OCI-LY3 (cell line): ENCODE data around the gene C11orf87.

Experiments used
- H2AFZ ChIP-seq: fragments of 200-600, 300-600 bp; shearing (Covaris generic); 2 replicates; pipeline ENCODE4 v1.6.0; 2014; ENCODE audit warnings: antibody characterized with exemption, low read depth, low read length
- H3K27ac ChIP-seq: fragments of 200-600, 300-600 bp; sonication (generic); 2 replicates; pipeline ENCODE4 v1.5.1; 2014; ENCODE audit warnings: mild to moderate bottlenecking, low read length, moderate library complexity, mixed read lengths
- H3K27me3 ChIP-seq: fragments of 200-600, 300-600 bp; sonication (generic); 2 replicates; pipeline ENCODE4 v1.6.1; 2014; ENCODE audit warnings: low read depth, low read length, mixed read lengths
- H3K36me3 ChIP-seq: fragments of 200-600, 300-600 bp; sonication (generic); replicated peaks from 2 replicates; pipeline ENCODE3; 2014; ENCODE audit warnings: low read depth, low read length, mixed read lengths
- H3K4me1 ChIP-seq: fragments of 300-600, 200-600 bp; sonication (generic); 2 replicates; pipeline ENCODE4 v1.6.1; 2014; ENCODE audit warnings: low read length, mixed read lengths
- H3K4me2 ChIP-seq: fragments of 200-600, 300-600 bp; sonication (generic); 2 replicates; pipeline ENCODE4 v1.6.1; 2014; ENCODE audit warnings: low read length, mixed read lengths
- H3K4me3 ChIP-seq: fragments of 300-600, 200-600 bp; sonication (generic); 2 replicates; pipeline ENCODE4 v1.5.1; 2014; ENCODE audit warnings: antibody characterized with exemption, mild to moderate bottlenecking, low read length, moderate library complexity
- H3K79me2 ChIP-seq: fragments of 300-600, 200-600 bp; shearing (Covaris generic); 2 replicates; pipeline ENCODE4 v1.6.1; 2014; ENCODE audit warnings: mild to moderate bottlenecking, low read length, mixed read lengths
- H3K9ac ChIP-seq: fragments of 300-600, 200-600 bp; shearing (Covaris generic); 2 replicates; pipeline ENCODE4 v1.6.0; 2014; ENCODE audit warnings: mild to moderate bottlenecking, low read length, moderate library complexity
- H3K9me3 ChIP-seq: fragments of 200-600, 300-600 bp; shearing (Covaris generic); 2 replicates; pipeline ENCODE4 v1.6.1; 2014; ENCODE audit warnings: low read length, mixed read lengths; ENCODE audit not compliant: insufficient read depth
- H4K20me1 ChIP-seq: fragments of 200-600, 300-600 bp; sonication (generic); 2 replicates; pipeline ENCODE4 v1.6.1; 2016; ENCODE audit warnings: low read length, mixed read lengths; ENCODE audit not compliant: insufficient read depth
- CTCF ChIP-seq: fragments of 200-600, 300-600 bp; sonication (generic); IDR thresholded peaks from 2 replicates; pipeline ENCODE4 v1.5.1; 2014; ENCODE audit warnings: antibody characterized with exemption, low read length, low read depth
- EZH2phosphoT487 ChIP-seq: fragments of 200-600 bp; shearing (Covaris generic); IDR thresholded peaks from 2 replicates; pipeline ENCODE4 v1.6.1; 2018; ENCODE audit warnings: antibody characterized with exemption, mixed run types, low read depth

The C11orf87 gene

GRCh38 chr11:109378034-109378433 lies 44.0 kb upstream of the C11orf87 start:
- H3K36me3 ChIP-seq = no peaks in the 10 kb centered on the region
- no peaks in the 10 kb centered on the region for H3K9me3 ChIP-seq
- no peaks in the 10 kb centered on the region for H3K4me1 ChIP-seq
- H3K4me2 ChIP-seq = no peak overlapping the region
- no peaks in the 10 kb centered on the region for H4K20me1 ChIP-seq
- no peak overlapping the region for H3K4me3 ChIP-seq
- no peak overlapping the region for H3K27ac ChIP-seq
- no peak overlapping the region for H2AFZ ChIP-seq
- H3K27me3 ChIP-seq = no peaks in the 10 kb centered on the region
- TF ChIP-seq EZH2phosphoT487 = no peak
- TF ChIP-seq CTCF = no peak
- H3K79me2 ChIP-seq = no peaks in the 10 kb centered on the region
- H3K9ac ChIP-seq = no peak overlapping the region

GRCh38 chr11:109383306-109383705 lies 38.7 kb upstream of the C11orf87 start:
- H2AFZ ChIP-seq = no peak overlapping the region
- H3K27me3 ChIP-seq = no peaks in the 10 kb centered on the region
- H3K4me3 ChIP-seq = no peak overlapping the region
- H3K9me3 ChIP-seq = no peaks in the 10 kb centered on the region
- H3K4me2 ChIP-seq = no peak overlapping the region
- H4K20me1 ChIP-seq = no peaks in the 10 kb centered on the region
- no peaks in the 10 kb centered on the region for H3K79me2 ChIP-seq
- no peak overlapping the region for H3K27ac ChIP-seq
- no peak for TF ChIP-seq CTCF
- no peaks in the 10 kb centered on the region for H3K4me1 ChIP-seq
- H3K36me3 ChIP-seq = no peaks in the 10 kb centered on the region
- no peak overlapping the region for H3K9ac ChIP-seq

- Histone ChIP-seq H3K4me1 (no peaks in the 10 kb centered on the region), H3K27ac (no peak overlapping the region), H3K27me3 (no peaks in the 10 kb centered on the region), H3K36me3 (no peaks in the 10 kb centered on the region), H2AFZ (no peak overlapping the region), H3K9ac (no peak overlapping the region), H4K20me1 (no peaks in the 10 kb centered on the region), H3K79me2 (no peaks in the 10 kb centered on the region), H3K4me3 (no peak overlapping the region), H3K4me2 (no peak overlapping the region), H3K9me3 (no peaks in the 10 kb centered on the region)
- no peak for TF ChIP-seq EZH2phosphoT487
- TF ChIP-seq CTCF = no peak
Observed at GRCh38 chr11:109384873-109385272, 37.1 kb upstream of the C11orf87 start.

GRCh38 chr11:109388982-109389381 lies 33.0 kb upstream of the C11orf87 start:
- no peak overlapping the region for H2AFZ ChIP-seq
- H3K9ac ChIP-seq = no peak overlapping the region
- no peak overlapping the region for H3K4me3 ChIP-seq
- no peaks in the 10 kb centered on the region for H4K20me1 ChIP-seq
- no peak for TF ChIP-seq EZH2phosphoT487
- TF ChIP-seq CTCF = no peak
- H3K4me2 ChIP-seq = no peak overlapping the region
- no peaks in the 10 kb centered on the region for H3K79me2 ChIP-seq
- H3K4me1 ChIP-seq = no peaks in the 10 kb centered on the region
- H3K36me3 ChIP-seq = no peaks in the 10 kb centered on the region
- no peaks in the 10 kb centered on the region for H3K27me3 ChIP-seq
- H3K9me3 ChIP-seq = no peaks in the 10 kb centered on the region
- H3K27ac ChIP-seq = no peak overlapping the region
